GM18858 (cell line): Measurements from ENCODE around the gene GPLD1.

ENCODE experiments used
- ATAC-seq: cut with Tn5 transposase; IDR thresholded peaks from one replicate; pipeline ENCODE4 v1.9.1; 2021; ENCODE audit not compliant: unreplicated experiment

The GPLD1 gene

DNA sequence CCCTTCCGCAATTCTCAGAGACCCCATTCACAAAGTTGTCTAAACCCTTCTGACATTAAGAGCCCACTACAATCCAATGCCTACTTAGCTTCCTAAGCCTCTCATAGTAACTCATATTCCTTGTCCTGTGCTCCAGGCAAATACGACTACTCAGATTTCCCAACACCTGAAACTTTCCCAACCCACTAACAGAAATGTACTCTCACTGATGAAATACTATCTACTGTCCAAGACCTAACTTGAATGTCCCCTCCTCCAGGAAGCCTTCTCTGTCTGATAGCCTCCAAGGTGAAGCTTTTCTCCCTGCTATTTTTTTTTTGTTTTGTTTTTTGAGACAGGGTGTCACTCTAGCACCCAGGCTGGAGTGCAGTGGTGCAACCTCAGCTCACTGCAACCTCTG, 30.4 kb downstream of the GPLD1 start:
- no peak for ATAC-seq

DNA sequence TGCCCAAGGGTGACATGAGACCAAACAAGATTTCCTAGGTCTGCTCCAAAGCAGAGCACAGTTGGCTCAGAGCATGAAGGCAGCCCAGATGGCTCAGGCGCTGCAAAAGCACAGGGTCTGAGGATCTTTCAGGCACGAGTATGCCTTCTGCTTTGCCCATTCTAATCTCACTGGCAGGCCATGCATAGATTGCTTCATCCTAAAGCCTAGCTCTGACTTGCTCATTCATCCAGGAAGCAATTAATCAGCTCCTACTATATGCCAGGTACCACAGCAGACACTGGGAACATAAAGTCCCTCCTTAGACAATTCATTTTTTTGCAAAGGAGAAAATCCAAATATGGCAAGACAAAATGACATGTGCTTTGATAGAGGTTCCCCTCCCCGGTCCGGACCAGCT, 31.2 kb downstream of the GPLD1 start:
- ATAC-seq, result no peak

DNA sequence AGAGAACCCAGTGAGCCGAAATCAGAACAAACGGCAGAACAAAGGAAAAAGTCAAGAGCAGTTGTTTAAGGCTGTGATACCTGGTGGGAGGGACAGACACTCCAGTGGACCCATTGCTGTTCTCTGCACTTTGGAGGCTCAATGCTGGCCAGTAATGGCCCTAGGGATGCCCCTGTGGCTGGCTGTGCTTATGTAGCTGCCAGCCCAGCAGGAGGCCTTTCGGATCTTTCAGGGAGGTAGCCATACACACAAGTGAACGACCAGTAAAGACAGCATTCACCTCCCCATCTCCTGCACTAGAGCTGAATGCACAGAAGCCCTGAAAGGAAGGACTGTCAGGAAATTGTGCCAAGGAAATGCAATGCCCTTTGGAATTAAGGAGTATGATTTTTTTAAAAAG, 34.3 kb downstream of the GPLD1 start:
- no peak for ATAC-seq

DNA sequence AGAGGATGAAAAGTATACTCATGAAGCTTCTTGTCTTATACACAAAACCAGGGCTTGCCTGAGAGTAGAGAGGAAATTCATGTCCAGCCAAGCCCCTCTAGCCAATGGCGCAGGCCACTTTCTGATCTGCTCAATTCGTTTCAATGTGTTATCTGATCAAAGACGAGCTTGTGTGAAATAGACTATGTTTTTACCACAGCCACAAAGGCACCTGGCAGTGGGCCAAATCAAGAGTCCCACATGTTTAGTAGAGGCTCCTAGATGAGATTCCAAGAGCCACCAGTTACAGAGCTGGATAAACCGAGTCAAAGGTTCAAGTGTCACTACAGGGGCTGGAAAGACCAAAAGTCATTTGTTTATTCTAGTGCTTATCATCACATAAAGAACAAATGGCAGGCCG, 34.9 kb downstream of the GPLD1 start:
- ATAC-seq, result no peak

DNA sequence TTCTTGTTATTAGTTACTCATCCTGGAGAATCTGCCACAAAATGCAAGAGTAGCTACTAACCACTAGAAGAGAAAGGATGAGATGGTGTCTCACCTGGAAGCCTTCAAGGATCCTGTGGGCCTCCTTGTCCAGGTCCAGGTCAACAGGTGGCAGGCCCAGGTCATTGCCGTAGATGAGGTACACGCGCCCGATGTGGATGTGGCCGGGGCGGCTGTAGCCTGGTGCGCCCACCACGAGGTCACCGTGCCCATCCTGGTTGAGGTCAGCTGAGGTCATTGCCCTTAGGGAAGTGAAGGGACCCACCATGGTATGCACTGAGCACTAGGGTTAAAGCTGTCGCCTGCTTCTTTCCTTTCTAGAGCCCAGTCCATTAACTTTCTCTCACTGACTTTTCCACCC, 35.5 kb downstream of the GPLD1 start:
- no peak for ATAC-seq

DNA sequence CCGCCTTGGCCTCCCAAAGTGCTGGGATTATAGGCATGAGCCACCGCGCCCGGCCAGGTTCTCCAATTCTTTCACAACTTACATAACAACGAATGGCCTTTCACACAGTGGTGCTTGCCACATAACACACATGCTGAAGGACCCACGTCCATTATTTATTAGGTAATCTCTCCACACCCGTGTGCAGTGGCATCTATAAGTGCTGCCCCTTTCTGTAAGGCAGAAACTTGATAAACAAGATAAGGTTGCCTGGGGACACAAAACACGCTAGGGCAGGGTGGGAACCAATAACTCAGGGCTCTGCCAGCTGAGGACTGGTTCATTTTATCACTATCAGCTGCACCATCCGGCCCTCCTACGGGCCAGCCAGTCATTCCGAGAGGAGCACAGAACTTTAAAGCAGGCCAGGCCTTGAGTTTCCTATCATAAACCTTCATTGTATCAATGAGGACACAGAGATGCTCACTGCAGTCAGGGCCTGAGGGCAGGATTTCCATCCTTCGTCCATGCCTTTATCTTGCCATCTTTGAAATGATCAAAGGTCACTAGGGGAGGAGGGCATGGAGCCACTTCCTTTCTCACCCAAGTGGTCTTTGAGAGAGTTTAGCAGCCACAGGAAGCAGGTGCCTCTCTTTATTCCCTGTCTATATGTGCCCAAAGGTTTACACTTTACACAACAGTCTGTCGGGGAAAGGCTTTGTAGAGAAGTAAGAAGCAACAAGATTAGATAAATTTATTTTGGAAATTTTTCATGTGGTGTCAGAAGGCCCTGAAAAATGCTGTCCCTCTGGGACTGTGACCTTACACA, 37.6 kb downstream of the GPLD1 start:
- no peak for ATAC-seq

DNA sequence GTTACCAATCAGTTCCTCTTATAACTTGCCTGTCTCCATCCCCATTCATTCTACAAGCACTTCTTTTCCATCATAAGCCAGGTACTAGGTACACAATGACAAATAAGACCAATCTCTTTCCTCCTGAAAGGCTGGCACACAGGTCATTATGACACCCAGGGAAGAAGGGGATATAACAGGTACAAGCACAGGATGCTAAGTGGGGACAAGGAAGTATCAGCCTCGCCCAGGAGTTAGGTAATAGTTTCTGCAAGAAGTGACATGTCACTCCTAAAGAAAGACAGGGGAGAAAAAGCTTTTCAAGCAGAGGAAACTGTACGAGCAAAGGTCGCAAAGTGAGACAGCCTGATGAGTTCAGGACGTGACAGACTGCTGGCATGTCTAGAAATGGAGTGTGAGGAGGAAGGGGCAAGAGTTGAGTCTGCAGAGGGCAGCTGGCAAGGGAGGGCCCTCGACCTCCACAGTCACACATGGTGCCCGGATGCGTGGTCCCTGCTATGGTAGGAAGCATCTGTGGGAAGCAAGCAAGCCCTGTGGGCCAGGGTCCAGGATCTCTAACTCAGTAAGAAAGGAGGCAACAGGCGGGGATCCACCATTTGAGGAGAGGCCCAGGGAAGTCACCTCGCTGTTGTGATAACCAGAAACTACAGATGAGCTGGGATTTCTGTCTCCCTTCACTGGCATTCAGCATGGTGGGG, 40.4 kb downstream of the GPLD1 start:
- ATAC-seq, result no peak

DNA sequence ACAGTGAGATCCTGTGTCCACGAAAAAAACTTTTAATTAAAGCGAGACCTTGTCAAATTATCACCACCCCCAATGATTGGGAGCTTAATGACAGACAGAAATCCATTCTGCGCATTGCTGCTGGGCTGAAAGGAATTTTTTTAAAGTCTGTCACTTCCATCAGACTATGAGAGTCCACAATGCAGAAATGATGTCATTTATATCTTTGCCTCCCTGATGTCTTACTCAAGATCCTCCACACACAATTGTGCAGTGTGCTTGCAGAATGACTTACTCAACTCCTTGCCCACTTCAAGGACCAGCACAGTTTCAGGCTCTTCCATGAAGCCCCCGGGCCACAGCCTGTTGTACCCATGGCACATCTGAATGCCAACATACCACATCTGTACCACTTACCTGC, 41.0 kb downstream of the GPLD1 start:
- no peak for ATAC-seq

DNA sequence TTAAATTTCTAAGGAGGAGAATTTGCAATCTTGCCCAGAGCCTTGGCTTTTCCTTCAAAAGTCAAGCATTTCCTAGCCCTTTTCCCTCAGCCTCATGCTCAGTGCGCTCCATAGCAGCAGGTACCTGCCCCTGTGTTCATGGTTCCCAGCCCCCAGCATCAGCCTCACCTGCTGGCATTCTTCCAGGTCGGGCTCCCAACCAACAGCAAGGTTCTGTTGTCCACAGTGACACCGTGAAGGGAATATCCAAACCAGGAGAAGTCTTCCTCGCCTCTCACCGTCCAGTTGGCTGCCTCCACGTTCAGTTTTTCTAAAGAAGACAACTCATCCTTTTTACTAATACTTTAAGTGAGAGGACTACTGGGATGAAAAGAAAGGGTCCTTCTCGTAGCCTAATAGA, 42.7 kb downstream of the GPLD1 start:
- ATAC-seq, result no peak

DNA sequence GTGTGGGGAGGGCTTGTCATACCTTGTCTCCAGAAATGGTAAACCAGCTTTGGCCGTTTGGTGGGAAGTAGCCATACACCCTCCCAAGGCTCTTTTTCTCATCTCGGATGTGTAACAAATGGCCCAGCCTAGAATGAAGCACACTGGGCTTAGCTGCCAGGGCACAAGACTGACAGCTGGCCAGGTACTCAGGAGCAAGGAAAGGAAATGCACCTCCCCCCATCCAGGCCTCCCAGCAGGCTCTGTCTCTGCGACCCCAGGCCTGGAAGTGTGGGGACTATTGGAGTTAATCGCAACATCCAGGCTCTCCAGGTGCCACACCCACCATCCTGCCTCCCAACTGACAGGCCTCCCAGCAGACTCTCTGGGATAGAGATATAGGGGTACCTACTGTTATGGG, 43.7 kb downstream of the GPLD1 start:
- ATAC-seq, result no peak

DNA sequence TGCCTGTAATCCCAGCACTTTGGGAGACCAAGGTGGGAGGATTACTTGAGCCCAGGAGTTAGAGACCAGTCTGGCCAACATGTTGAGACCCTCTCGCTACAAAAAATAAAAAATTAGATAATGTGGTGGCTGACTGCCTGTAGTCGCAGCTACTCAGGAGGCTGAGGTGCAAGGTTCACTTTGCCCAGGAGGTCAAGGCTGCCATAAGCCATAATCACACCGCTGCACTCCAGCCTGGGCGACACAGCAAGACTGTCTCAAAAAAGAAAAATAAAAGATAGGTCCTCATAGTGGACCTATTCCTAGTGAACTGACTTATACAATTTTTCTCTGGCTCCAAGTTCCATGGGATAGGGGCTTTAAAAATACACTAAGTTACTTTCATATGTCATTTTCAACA, 44.8 kb downstream of the GPLD1 start:
- ATAC-seq, result no peak

DNA sequence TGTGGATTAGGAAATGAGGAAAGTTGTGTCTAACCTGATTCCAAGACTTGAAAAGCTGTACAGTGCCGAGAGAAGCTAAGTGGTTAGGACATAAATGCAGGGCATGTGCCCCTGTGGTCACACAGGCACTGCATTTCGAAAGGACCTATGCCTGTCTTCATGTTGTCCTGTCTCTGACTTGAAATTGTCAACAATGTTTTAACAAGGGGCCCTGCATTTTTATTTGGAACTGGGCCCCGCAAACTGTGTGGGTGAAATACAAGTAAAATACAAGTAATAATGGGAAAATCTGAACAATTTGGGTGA, 47.8 kb downstream of the GPLD1 start:
- no peak for ATAC-seq

DNA sequence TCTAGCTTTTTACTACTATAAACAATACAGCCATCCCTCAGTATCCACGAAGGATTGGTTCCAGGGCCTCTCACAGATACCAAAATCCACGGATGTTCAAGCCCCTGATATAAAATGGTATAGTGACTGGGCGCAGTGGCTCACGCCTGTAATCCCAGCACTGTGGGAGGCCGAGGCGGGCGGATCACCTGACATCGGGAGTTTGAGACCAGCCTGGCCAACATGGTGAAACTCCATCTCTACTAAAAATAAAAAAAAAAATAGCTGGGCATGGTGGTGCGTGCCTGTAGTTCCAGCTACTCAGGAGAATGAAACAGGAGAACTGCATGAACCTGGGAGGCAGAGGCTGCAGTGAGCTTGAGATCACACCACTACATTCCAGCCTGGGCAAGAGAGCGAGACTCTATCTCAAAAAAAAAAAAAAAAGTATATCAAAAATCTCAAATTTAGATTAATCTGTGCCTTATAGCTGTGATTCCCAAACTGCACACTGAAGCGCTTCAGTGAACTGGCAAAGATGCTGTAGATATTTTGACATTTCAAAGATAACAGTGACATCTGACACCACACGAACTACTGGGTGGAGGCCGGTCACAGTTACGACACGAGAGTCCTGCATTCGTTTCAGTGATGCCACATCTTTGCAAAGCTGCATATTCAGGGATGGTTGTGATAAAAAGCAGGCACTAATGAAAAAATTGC, 48.3 kb downstream of the GPLD1 start:
- ATAC-seq, result no peak

DNA sequence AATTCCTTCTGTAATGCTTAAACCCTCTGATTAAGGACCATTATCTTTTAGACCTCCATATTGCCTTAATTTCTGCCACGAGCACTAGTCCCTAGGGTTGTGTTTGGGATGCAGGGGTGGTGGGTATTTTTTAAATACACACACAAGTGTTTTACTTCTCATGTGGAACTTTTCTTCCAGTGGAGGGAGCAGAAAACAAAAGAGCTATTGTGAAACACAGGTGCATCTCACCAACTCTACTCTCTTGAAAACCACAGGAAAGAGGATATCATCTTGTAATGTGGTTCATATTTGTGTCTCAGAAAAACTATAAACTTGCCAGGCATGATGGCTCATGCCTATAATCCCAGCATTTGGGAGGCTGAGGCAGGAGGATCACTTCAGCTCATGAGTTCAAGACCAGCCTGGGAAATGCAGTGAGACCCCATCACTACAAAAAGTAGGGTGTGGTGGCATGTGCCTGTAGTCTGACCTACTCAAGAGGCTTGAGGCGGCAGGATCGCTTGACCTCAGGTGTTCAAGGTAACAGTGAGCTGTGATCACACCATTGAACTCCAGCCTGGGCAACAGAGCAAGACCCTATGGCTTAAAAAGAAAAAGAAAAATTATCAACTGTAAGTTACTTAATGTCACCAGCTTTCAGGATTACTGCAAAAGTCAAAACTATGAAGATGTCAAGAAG, 49.4 kb downstream of the GPLD1 start:
- no peak for ATAC-seq

DNA sequence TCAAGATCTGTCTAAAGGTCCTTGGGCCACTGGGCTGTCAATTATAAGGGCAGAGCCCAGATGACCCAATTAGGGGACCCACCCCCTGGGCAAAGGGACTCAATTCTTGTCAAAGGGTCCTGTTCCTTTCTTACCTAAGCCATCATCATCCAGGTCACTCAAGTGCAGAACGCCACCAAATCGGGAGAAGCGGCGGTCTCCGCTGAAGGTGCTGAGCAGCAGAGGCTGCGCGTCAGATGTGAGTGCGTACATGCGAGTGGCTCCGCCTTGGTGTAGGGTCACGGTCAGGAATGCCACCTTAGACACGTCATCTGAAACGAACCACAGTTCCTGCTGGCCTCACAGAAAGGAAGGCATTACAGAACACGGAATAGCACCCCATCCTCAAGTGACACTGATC, 52.4 kb downstream of the GPLD1 start:
- no peak for ATAC-seq

DNA sequence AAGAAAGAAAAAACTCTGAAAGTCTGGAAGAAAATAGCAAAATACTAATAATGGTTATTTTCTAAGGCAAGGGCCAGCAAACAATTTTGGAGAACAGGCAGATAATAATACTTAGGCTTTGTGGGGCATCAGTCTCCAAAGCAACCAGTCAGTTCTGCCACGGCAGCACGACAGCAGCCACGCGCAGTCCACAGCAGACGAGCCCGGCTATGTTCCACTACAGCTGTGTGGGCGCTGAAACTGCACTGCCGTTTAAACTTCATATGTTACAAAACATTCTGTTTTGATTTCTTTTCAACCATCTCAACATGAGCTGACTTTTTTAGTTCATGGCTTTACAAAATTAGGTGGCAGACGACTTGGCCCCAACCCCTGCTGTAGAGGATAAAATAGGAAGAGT, 56.8 kb downstream of the GPLD1 start:
- no peak for ATAC-seq

DNA sequence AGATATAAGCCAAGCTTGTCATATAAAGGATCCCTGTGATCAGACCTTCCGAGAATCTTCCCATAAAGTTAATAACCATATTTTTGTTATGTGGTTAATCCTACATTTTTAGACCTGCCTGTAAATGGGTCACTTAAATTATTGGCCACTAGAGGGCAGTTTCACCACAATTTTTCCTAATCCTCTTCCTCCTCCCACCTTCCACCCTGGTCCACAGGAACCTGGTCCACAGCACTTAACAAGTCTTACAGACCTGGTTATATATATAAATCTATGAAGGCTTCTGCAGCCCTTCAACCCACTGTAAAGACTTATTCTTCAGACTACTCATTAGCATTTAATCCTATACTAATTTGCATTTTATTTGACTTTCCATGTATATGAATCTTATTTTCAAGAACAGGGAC, 58.3 kb downstream of the GPLD1 start:
- no peak for ATAC-seq

DNA sequence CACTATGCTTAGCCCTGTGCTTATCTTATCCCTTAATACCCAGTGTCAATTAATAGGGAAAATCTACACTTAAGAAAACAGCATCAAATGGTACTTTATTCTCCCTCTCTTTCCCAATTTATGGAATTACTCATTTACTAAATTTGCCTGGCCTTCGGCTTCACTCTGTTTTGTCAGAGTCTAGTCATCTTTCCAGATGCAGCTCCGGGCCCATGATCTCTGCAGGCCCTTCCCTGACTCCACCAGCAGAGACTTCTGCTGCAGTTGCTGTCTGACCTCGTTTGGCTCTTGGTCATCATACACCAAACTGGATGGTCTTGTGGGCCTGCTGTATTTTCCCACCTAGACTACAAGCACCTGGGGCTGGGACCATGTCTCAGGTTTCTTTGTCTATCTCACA, 59.3 kb downstream of the GPLD1 start:
- ATAC-seq, result no peak

DNA sequence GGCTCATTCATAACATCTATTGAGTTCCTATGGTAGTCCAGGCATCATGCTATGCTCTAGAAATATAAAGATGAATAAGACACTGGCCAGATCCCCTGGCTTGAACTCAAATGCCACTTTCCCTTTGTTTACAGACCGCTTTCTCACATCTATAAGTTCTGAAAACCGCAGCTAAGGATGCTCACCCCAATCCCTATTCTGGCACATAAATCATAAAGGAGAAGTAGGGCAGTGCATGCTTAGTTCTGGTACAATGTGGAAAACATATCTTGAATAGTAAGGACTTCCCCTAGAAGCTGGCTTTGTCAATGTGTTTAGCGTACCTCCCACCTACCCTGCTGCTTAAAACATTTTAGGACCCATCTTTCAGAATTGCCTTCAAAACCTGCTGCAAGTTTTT, 60.2 kb downstream of the GPLD1 start:
- ATAC-seq, result no peak

DNA sequence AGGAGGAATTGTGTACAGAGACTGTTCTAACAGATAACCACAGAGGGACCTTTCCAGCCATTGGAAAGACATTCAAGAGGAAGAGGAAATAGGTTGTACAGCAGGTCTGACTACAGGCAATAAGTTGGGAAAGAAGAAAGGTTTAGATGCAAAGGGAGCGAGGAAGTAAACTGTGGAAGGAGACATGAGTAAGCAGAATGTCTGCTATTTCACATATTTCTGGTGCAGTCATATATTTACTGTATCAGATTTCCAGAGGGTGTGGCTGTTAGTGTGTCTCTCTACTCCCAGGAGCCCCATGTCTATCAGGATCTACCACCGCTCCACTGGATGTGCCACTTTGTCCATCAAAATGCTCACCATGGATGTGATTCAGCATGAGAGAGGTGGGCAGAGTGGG, 60.8 kb downstream of the GPLD1 start:
- no peak for ATAC-seq

DNA sequence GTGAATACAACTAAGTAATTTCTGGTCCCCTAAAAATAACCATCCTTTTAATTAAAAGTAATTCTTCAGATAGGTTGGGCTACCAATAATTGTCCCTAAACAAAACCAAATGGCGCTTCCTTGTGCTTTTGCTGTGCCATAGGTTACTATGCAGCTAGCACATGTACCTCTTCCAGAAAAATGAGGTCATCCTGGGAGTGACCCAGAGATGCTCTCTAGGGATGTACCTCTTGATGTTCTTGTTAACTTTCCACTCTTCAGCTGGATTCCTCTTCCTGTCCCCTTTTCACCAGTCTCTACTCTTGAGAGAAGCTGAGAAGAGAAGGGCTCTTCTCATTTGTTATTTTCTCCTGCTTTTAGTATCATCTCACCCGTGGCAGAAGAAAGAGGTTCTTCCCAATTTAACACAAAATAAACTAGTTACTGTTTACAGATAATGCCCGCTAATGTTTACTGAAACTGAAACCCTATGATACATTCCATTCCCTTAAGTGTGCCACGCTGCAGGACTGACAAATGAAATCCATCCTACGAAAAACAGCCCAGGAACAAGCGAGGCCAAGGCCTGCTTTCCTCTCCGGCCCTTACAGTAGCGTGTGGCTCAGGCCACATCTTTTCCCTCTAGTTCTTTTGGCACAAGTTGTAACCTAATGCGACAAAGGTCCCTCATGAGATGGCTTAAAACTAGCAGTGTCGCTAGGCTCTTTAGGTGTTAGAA, 62.5 kb downstream of the GPLD1 start:
- ATAC-seq, result no peak
